ENCODE results near the gene IKZF4.
"Not testable (repeated sequence)": the region's sequence is repeated elsewhere in the genome, so short reads cannot be mapped to it uniquely, and the experiment has no call there.

Gene IKZF4

DNA sequence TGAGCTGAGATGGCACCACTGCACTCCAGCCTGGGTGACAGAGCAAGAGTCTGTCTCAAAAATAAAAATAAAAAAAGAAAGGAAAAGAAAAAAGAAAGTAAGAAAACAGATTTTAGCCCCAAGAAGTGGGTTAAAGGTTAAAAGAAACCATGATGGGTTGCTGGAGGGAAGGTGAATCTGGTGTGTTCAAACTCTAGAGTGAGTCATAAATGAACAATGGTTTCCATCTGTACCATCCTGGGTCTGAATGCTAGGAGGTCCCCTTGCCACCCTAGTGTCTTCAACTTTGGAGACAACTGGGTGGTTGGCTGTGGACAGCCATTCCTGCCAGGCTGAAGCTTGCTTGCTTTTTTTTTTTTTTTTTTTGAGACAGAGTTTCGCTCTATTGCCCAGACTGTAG lies 19.3 kb downstream of the IKZF4 start:
- DNase-seq (ENCODE audit: low spot score): no peak

DNA sequence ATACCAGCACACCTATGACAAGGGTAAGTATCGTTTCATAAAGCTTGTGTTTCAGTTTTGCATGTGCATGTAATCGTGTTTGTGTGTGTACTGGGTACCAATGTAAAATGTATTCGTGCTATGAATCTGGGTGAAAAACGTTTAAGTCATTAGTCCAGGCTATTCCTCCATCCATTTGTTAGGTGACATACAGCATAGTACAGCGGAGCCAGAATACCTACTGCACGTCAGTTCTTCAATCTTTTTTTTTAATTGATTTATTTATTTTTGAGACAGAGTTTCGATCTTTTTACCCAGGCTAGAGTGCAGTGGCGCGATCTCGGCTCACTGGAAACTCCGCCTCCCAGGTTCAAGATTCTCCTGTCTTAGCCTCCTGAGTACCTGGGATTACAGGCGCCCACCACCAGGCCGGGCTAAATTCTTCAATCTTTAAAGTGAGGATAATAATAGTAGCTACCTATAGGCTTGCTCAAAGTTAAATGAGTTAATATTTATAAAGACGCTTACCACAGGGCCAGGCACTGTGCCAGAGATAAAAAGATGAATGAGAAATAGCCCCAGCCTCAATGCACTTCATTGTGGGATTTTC lies 20.2 kb downstream of the IKZF4 start:
- DNase-seq (ENCODE audit: low spot score): no peak

DNA sequence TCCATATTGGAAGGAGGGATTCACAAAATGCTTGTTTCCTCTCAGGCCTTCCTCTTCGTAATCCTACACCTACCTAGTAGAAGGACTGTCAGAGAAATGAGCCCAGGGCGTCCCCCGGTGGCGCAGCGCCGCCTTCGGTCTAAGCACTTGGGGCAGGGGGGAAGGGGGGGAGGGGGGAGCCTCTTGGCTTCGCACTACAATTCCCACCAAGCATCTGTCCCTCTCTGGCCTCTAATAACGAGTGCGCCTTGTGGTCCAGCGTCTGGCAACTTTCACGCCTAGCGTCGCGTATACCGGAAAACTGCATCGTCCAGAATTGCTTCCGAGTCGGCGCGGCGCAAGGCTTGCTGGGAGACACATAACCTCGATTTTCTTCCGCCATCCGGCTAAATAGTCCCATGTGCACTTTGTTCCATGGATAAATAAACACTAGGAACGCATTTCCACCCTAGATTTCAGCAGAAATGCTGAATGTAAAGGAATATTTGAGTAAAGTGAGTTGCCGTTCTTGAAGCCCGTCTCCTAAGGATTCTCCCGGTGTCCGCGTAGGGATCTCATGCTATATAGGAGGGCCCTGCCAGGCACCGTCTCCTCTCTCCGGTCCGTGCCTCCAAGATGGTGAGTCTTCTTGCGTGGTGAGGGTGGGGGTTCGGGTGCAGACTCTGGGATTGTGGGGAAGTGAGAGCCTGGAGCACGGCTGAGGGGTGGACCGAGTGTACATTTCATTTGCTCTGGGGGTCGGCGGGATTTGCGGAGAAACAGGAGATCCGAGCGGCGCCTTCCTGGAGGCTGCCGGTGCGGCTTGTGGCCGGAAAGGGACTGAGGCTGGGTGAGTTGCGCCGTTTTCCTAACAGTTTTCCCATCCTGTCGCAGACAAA lies 20.9 kb downstream of the IKZF4 start, which contains the start of gene RPS26:
RPS26 (plus strand) TSS at position 367 of the 878 bp plus-strand sequence; CDS start at position 616, 249 bp downstream.
- DNase-seq (ENCODE audit: low spot score): peak; percentile 91

DNA sequence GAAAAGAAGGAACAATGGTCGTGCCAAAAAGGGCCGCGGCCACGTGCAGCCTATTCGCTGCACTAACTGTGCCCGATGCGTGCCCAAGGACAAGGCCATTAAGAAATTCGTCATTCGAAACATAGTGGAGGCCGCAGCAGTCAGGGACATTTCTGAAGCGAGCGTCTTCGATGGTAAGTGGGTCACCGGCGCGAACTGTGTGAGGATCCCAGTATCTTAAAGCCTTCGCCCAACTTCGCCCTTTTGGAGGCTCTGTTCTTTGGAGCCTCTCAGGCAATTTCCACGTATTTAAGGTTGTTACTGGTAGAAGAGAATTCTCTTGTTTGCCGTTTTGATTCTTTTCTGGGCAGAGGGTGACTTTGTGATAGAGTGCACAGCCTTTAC lies 21.6 kb downstream of the IKZF4 start:
- not testable (repeated sequence) for DNase-seq (ENCODE audit: low spot score)

GRCh38 chr12:56042843-56043242 lies 22.0 kb downstream of the IKZF4 start:
- no peak for DNase-seq (ENCODE audit: low spot score)

GRCh38 chr12:56046027-56046780 lies 25.4 kb downstream of the IKZF4 start:
- no peak for DNase-seq (ENCODE audit: low spot score)

- DNase-seq (ENCODE audit: low spot score): no peak
Observed at GRCh38 chr12:56053407-56053893, 32.6 kb downstream of the IKZF4 start.

GRCh38 chr12:56059964-56060363 lies 39.1 kb downstream of the IKZF4 start:
- not testable (repeated sequence) for DNase-seq (ENCODE audit: low spot score)

GRCh38 chr12:56061982-56062381 lies 41.1 kb downstream of the IKZF4 start:
- no peak for DNase-seq (ENCODE audit: low spot score)

GRCh38 chr12:56062996-56063395 lies 42.2 kb downstream of the IKZF4 start:
- DNase-seq (ENCODE audit: low spot score): peak; percentile 44

DNA sequence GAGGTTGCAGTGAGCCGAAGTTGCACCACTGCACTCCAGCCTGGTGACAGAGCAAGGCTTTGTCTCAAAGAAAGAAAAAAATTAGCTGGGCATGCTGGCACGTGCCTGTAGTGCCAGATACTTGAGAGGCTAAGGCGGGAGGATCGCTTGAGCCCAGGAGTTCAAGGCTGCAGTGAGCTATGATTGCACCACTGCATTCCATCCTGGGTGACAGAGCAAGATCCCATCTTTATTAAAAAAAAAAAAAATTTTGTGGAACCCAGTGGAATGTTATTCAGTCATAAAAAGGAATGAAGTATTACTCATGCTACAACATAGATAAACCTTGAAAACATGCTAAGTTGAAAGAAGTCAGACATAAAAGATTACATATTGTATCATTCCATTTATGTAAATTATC lies 50.8 kb downstream of the IKZF4 start:
- DNase-seq (ENCODE audit: low spot score): no peak

DNA sequence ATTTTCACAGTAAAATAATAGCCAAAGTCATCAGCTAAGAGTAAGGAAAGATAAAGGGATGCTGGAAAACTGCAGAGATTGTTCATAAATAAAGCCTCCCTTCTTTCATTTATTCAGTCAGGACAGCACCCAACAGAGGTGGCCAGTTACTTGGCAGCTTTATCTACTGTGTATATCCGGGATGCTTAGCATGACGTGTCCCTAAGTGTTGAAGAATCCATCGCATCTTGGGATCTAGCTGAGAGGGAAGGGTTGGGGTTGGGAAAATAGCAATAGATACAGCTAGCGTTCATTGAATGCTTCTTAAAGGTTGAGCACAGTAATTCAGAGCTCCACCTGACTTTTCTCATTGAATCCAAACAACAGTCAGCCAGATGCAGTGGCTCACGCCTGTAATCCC lies 53.6 kb downstream of the IKZF4 start:
- no peak for DNase-seq (ENCODE audit: low spot score)

- not testable (repeated sequence) for DNase-seq (ENCODE audit: low spot score)
Observed at GRCh38 chr12:56077966-56078365, 57.1 kb downstream of the IKZF4 start.

- DNase-seq (ENCODE audit: low spot score): no peak
Observed at GRCh38 chr12:56078427-56078826, 57.6 kb downstream of the IKZF4 start.

- peak; percentile 90 for DNase-seq (ENCODE audit: low spot score)
Observed at GRCh38 chr12:56078931-56079722, 58.3 kb downstream of the IKZF4 start.

GRCh38 chr12:56079723-56080555 lies 59.1 kb downstream of the IKZF4 start, which contains the start of gene ERBB3:
Gene ERBB3 (plus strand): TSS chr12:56080165. CDS start chr12:56080301, 136 bp downstream.
- DNase-seq (ENCODE audit: low spot score): peak; percentile 94

DNA sequence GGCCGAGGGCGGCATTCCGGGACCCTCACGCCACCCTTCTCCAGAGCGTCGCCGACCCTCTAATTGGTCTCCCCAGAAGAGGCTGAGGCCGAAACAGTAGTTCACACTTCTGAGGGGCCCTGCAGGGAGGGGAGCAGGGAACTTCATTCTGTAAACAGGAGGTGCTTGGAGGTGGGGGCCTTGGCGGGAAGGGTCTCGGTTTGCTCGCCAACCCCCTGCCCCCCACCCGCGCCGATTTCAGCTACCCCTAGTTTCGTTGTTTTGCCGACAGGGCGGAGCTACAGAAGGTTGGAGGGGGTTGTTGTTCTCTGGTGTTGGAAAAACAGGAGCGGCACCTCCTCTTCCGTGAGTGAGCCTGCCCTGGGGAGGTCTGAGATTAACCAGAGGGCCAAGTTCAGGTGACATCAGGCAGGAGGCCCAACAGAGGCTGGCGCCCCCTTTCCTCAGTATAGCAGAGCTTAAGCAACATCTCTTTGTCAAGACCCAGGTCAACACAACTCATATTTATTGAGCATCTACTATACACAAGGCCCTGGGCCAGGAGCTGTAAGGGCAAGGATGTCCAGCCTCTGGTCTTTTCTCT lies 59.8 kb downstream of the IKZF4 start:
- DNase-seq (ENCODE audit: low spot score): no peak

DNA sequence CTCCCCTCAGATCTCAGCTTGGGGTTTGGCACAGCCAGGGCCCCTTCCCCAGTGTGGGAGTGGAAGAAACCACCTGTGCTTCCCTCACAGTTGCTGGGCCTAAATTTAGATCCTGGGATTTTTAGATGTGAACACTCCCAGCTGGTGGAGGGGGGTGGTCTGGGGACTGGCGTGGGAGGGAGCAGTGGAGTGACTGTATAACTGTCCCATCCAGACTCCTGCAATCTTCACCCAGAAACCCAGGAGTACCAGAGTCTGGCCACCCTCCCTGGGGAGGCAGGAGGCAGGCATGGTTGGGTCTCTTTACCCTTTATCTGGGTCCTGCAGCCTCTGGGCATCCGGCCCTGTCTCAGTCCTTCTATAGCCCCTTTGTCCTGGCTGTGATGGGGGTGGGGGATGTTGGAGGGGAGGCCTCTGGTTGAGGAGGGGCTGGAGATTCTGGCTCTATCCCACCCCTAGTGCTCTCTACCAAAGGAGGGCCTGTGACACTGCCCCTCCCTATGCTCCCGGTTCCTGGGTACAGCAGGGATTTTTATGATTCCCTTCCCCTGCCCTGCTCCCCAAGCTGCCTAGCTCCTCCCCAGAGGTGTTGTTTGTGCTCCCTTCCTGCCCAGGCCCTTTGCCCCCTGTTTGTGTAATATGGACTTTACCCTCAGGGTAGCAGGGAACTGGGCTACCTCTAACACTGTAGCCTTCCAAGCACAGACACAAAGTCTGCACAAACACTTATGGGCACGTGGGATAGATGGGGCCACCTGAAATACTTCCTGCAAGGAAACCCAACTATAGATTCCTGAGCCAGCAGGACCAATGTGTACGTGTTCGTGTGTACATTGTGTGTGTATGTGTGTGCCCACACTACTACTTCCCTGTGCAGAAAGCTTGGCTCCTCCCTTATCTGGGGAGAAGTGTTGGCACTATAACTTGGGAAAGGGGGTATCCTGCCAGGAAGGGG lies 60.8 kb downstream of the IKZF4 start:
- no peak for DNase-seq (ENCODE audit: low spot score)

DNA sequence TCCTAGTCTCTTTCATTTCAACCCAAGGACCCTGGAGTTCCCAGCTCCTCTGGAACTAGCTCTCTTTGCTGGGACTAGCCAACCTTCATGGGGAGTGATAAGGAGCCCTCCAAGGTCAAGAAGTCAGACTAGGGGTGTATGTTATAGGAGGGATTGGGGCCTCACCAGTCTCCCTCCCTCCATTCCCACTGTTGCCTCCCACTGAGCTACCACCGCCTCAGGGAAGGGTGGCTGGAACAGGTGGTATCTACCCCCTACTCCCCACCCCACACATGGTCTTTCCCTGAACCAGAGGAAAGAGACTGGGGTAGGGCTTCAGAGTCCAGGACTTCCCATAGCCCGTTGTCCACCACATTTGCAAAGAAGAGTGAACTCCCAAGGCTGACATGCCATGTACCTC lies 61.5 kb downstream of the IKZF4 start:
- DNase-seq (ENCODE audit: low spot score): no peak

All from GM03348 (cell line).